ENCODE results near the gene ST14.
"Not testable (repeated sequence)": the region's sequence is repeated elsewhere in the genome, so short reads cannot be mapped to it uniquely, and the experiment has no call there.

Gene ST14

GRCh38 chr11:130168105-130168504 lies 8.5 kb downstream of the ST14 start:
- no peak overlapping the region for H3K4me3 ChIP-seq
- DNase-seq, result no peak
- intact Hi-C loops (cut with DNase I; ENCODE audit: low total_unique reads), result no loop called here
- peaks cover 0 to 2% (median 0%) of the 10 kb centered on the region in 4 donors for H3K4me1 ChIP-seq
- H3K27me3 ChIP-seq, result peaks cover 0 to 22% of the 10 kb centered on the region in 2 donors
- H3K27ac ChIP-seq, result no peak overlapping the region
- H3K9me3 ChIP-seq, result no peaks in the 10 kb centered on the region
- H3K36me3 ChIP-seq, result no peaks in the 10 kb centered on the region
- no peak for TF ChIP-seq CTCF (IDR thresholded peaks at IDR 0.05)

GRCh38 chr11:130170345-130170744 lies 10.8 kb downstream of the ST14 start:
- DNase-seq, result no peak
- Histone ChIP-seq H3K36me3 (no peaks in the 10 kb centered on the region), H3K4me1 (no peaks in the 10 kb centered on the region), H3K4me3 (no peak overlapping the region), H3K27ac (no peak overlapping the region), H3K27me3 (peaks cover 0 to 16% of the 10 kb centered on the region in 2 donors), H3K9me3 (peaks cover 0 to 14% (median 5%) of the 10 kb centered on the region in 3 donors)
- TF ChIP-seq CTCF (IDR thresholded peaks at IDR 0.05), result no peak
- intact Hi-C loops (cut with DNase I; ENCODE audit: low total_unique reads), result no loop called here

- H3K27ac ChIP-seq, result no peak overlapping the region
- no peaks in the 10 kb centered on the region for H3K4me1 ChIP-seq
- H3K9me3 ChIP-seq, result peaks cover 0 to 14% (median 5%) of the 10 kb centered on the region in 3 donors
- intact Hi-C loops (cut with DNase I; ENCODE audit: low total_unique reads), result no loop called here
- DNase-seq, result no peak
- H3K36me3 ChIP-seq, result no peaks in the 10 kb centered on the region
- peaks cover 0 to 11% of the 10 kb centered on the region in 2 donors for H3K27me3 ChIP-seq
- TF ChIP-seq CTCF (IDR thresholded peaks at IDR 0.05), result no peak
- H3K4me3 ChIP-seq, result no peak overlapping the region
Measured at GRCh38 chr11:130171534-130171933, 12.0 kb downstream of the ST14 start.

GRCh38 chr11:130172001-130172400 lies 12.4 kb downstream of the ST14 start:
- intact Hi-C loops (cut with DNase I; ENCODE audit: low total_unique reads); DNase-seq; H3K27ac ChIP-seq: not testable (repeated sequence)

GRCh38 chr11:130174642-130175041 lies 15.1 kb downstream of the ST14 start:
- peaks cover 0 to 14% (median 5%) of the 10 kb centered on the region in 3 donors for H3K9me3 ChIP-seq
- intact Hi-C loops (cut with DNase I; ENCODE audit: low total_unique reads), result no loop called here
- H3K36me3 ChIP-seq, result no peaks in the 10 kb centered on the region
- no peak for DNase-seq
- TF ChIP-seq CTCF (IDR thresholded peaks at IDR 0.05), result no peak
- H3K4me1 ChIP-seq, result peaks cover 0 to 15% (median 0%) of the 10 kb centered on the region in 4 donors
- H3K27me3 ChIP-seq, result peaks cover 0 to 17% of the 10 kb centered on the region in 2 donors
- H3K4me3 ChIP-seq, result no peak overlapping the region
- no peak overlapping the region for H3K27ac ChIP-seq

More at GRCh38 chr11:130172001-130172400, 12.4 kb downstream of the ST14 start:
- H3K36me3 ChIP-seq, H3K4me1 ChIP-seq, H3K4me3 ChIP-seq, H3K27me3 ChIP-seq: not testable (repeated sequence)
- H3K9me3 ChIP-seq, result peaks cover 0 to 14% (median 5%) of the 10 kb centered on the region in 3 donors

GRCh38 chr11:130175898-130176297 lies 16.3 kb downstream of the ST14 start:
- DNase-seq, result no peak
- intact Hi-C loops (cut with DNase I; ENCODE audit: low total_unique reads), result no loop called here
- peaks cover 0 to 14% (median 5%) of the 10 kb centered on the region in 3 donors for H3K9me3 ChIP-seq
- no peaks in the 10 kb centered on the region for H3K36me3 ChIP-seq
- H3K4me1 ChIP-seq, result peaks cover 0 to 17% (median 0%) of the 10 kb centered on the region in 4 donors
- no peak for TF ChIP-seq CTCF (IDR thresholded peaks at IDR 0.05)
- no peak overlapping the region for H3K4me3 ChIP-seq
- H3K27ac ChIP-seq, result no peak overlapping the region
- H3K27me3 ChIP-seq, result peaks cover 0 to 28% of the 10 kb centered on the region in 2 donors
